Measurements from ENCODE around the gene LCN15. TPM values are rescaled to one million over a fixed set of nuclear protein-coding genes. Genes with fewer than 3 reads are reported as not detected.

The LCN15 gene
- total and polyA plus RNA-seq, 2 of the 4 experiments (the other 2 are of a cell fraction) = not detected

DNA sequence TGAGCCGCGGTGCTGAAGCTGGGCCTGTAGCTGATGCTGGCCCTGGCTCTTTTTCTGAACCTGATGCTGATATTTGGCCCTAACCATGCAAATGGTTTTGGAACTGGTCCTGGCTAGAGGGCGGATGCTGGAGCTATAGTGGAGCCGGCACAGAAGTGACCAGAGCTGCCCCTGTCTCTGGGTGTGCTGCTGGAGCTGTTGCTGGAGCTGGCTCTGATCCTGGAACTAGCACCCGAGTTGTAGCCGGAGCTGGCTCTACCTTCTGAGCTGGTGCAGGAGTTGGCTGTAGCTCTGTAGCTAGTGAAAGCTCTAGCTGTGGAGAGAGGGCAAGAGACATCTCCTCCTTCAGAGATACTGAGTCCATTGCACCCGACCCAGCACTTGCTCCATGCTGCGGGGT is 34.4 kb downstream of the LCN15 start:
- H4K20me1 ChIP-seq (ENCODE audit: insufficient read depth, low read length) = peaks cover 30% of the 10 kb centered on the region
- H3K4me3 ChIP-seq (ENCODE audit: insufficient read depth, low read depth, low read length) = no peak overlapping the region
- BruUV-seq (replicated peaks) = no TSS peak
- no peak overlapping the region for H2BK5ac ChIP-seq (ENCODE audit: low read depth, low read length, poor library complexity, severe bottlenecking)
- no peaks in the 10 kb centered on the region for H3K27me3 ChIP-seq (ENCODE audit: control insufficient read depth, insufficient read depth, low read length)
- no peak overlapping the region for H3K27ac ChIP-seq (ENCODE audit: insufficient read depth, low read length)
- H3K18ac ChIP-seq (ENCODE audit: low read depth, low read length) = no peak overlapping the region
- H3K4me2 ChIP-seq (ENCODE audit: low read depth, low read length) = no peak overlapping the region
- H2AFZ ChIP-seq (replicated peaks; ENCODE audit: low read length, poor library complexity) = no peak overlapping the region
- no peak overlapping the region for H2BK20ac ChIP-seq (ENCODE audit: low read depth, low read length)
- H2AK9ac ChIP-seq (replicated peaks; ENCODE audit: low read depth, low read length, poor library complexity) = no peak overlapping the region
- H3K9me3 ChIP-seq (ENCODE audit: control insufficient read depth, insufficient read depth, low read length) = no peaks in the 10 kb centered on the region
- ChIA-PET CTCF (no interaction called here), POLR2A (ENCODE audit: unreplicated experiment) (no interaction called here)
- intact Hi-C loops (cut with micrococcal nuclease) (no loop called here), dilution Hi-C loops (cut with HindIII; ENCODE audit: low sequenced_read_pairs, unreplicated experiment) (no loop called here), in situ Hi-C loops (cut with MboI; ENCODE audit: low sequenced_read_pairs) (no loop called here)
- H4K91ac ChIP-seq (ENCODE audit: insufficient read depth, low read depth, low read length) = no peak overlapping the region
- 100% methylated on average over 4 of the region's 8 CpGs; no CpG with 5 or more reads in 1 of the 2 experiments for WGBS, 2 experiments (ENCODE audit: extremely low coverage in 2 of 2, insufficient read length in 1 of 2)
- H3K14ac ChIP-seq (replicated peaks; ENCODE audit: low read depth, low read length) = no peak overlapping the region
- peaks cover 15% of the 10 kb centered on the region for H3K9me1 ChIP-seq (ENCODE audit: insufficient read depth, low read length)
- H3K4me1 ChIP-seq (ENCODE audit: control insufficient read depth, insufficient read depth, low read length) = peaks cover 14% of the 10 kb centered on the region
- H3K4ac ChIP-seq (ENCODE audit: low read depth, low read length) = no peak overlapping the region
- no peak overlapping the region for H4K8ac ChIP-seq (ENCODE audit: low read depth in 2 of 2, low read length in 2 of 2)
- no peak overlapping the region for H4K5ac ChIP-seq (ENCODE audit: low read depth, low read length)
- DNase-seq (no peak), ATAC-seq (ENCODE audit: low read depth) (no peak)
- 0 out of 2 replicates have a peak overlapping the region, but pooled peaks have one; percentile 9 for H3K23ac ChIP-seq (ENCODE audit: low read depth, low read length)
- H2BK120ac ChIP-seq (ENCODE audit: low read depth, low read length) = no peak overlapping the region
- TF ChIP-seq CEBPB (IDR thresholded peaks at IDR 0.05; ENCODE audit: low read depth, low read length) (no peak), RFX5 (IDR thresholded peaks at IDR 0.05; ENCODE audit: low read depth, low read length) (no peak)
- H3K9ac ChIP-seq (ENCODE audit: low read depth, low read length) = no peak overlapping the region
- peaks cover 16% of the 10 kb centered on the region for H3K36me3 ChIP-seq (ENCODE audit: control insufficient read depth, insufficient read depth, low read length)
- no peak overlapping the region for H2AK5ac ChIP-seq (ENCODE audit: low read depth, low read length)
- H3K56ac ChIP-seq (ENCODE audit: extremely low read depth, insufficient read depth, low read length) = no peak overlapping the region
- no peak overlapping the region for H2BK15ac ChIP-seq (ENCODE audit: low read depth, low read length)
- peaks cover 22 to 59% of the 10 kb centered on the region in 2 experiments for H3K79me1 ChIP-seq (ENCODE audit: low read depth in 1 of 2, low read length in 2 of 2)

All from IMR-90 (cell line).